IMR-90 (cell line): ENCODE measurements around the gene MMP24.

Experiments
- BHLHE40 ChIP-seq: fragments of 150-350 bp; IDR thresholded peaks from 2 replicates; pipeline ENCODE4 v1.6.1; 2016; ENCODE audit warnings: mild to moderate bottlenecking, low read depth, low read length
- CTCF ChIP-seq: conservative IDR thresholded peaks from 2 replicates; pipeline ENCODE4 v1.5.1; 2012; ENCODE audit warnings: mild to moderate bottlenecking, low read depth, low read length, improper control_type of control experiment
- ELK1 ChIP-seq: fragments of 150-350 bp; IDR thresholded peaks from 2 replicates; pipeline ENCODE4 v1.6.1; 2016; ENCODE audit warnings: low read depth, mild to moderate bottlenecking, low read length, moderate library complexity, borderline replicate concordance
- MXI1 ChIP-seq: IDR thresholded peaks from 2 replicates; pipeline ENCODE4 v1.6.1; 2012; ENCODE audit warnings: low read depth, mild to moderate bottlenecking, low read length, moderate library complexity, borderline replicate concordance
- POLR2A ChIP-seq: IDR thresholded peaks from 2 replicates; pipeline ENCODE4 v1.6.1; 2012; ENCODE audit warnings: mild to moderate bottlenecking, low read depth, low read length
- SMC3 ChIP-seq: fragments of 150-350 bp; IDR thresholded peaks from 2 replicates; pipeline ENCODE4 v1.6.1; 2016; ENCODE audit warnings: low read depth, mild to moderate bottlenecking, antibody characterized with exemption, low read length, moderate library complexity

GRCh38 chr20:35294293-35294685 lies 67.8 kb downstream of the MMP24 start:
- no peak for TF ChIP-seq CTCF
- no peak for TF ChIP-seq ELK1
- no peak for TF ChIP-seq BHLHE40
- no peak for TF ChIP-seq SMC3
- no peak for TF ChIP-seq POLR2A
- no peak for TF ChIP-seq MXI1
